ENCODE data around the gene MRTFB. TPM values are rescaled to one million over a fixed set of nuclear protein-coding genes. Genes with fewer than 3 reads are reported as not detected.
"Not testable (repeated sequence)": the region's sequence is repeated elsewhere in the genome, so short reads cannot be mapped to it uniquely, and the experiment has no call there.

Gene MRTFB
- total RNA-seq (2022) (67.3 and 69.5 TPM in 2 replicates), Bru-seq, nascent RNA (percentile 88 among the genes with signal in this experiment), BruChase-seq, experiment 1, labeled RNA remaining after a 6-hour chase (percentile 76 among the genes with signal in this experiment), BruChase-seq, experiment 2, labeled RNA remaining after a 2-hour chase (percentile 80 among the genes with signal in this experiment)
- long read RNA-seq, full-length matches to known transcripts, result 1 of 10 reads
- long read RNA-seq, partial matches to known transcripts, result 2 of 10 reads
- long read RNA-seq, other reads (novel, unspliced or antisense), result 7 of 10 reads

DNA sequence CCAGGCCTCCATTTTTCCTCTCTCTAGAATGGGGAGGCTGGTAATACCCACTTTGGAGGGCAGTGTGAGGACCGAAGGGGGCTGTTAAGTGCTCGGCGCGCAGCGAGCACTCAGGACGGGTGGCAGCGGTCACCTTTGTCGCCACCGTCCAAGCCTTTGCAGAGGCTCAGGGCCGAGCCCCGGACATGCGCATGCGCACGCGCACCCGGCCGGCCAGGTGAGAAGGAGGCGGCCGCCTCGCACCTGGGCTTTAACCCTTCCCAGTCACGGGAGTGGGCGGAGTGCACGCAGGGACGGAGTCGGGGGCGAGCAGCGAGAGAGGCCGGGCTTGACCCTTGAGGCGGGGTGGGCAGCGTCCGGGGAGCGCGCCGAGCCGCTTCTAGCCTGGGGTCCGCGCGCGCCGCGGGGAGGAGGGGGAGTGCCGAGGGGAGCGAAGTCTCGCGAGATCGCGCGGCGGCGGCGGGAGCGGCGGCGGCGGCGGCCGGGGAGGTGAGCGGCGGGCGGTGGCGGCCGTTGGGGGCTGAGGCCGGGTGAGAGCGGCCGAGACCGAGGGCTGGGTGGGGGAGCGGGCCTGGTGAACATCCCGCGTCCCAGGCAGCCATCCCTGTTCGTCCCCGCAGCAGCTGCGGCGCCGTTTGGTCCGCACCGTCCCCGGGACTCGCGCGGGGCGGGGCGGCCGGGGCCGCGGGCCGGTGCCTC is at the start of gene MRTFB:
Gene MRTFB, plus strand, starts transcription at position 443 of the 699 bp plus-strand sequence. CDS start 69,288 bp downstream, outside the sequence.
- Mint-ChIP-seq H3K9me3 (ENCODE audit: low read depth, unreplicated experiment) (no peaks in the 10 kb centered on the region), H3K36me3 (ENCODE audit: insufficient read depth, unreplicated experiment) (peaks cover 30% of the 10 kb centered on the region), H3K4me3 (ENCODE audit: low read depth, unreplicated experiment) (peak within 1 kb of the TSS; percentile 93), H3K27me3 (ENCODE audit: unreplicated experiment) (no peaks in the 10 kb centered on the region), H3K4me1 (ENCODE audit: low read depth, unreplicated experiment) (peaks cover 43% of the 10 kb centered on the region), H3K27ac (ENCODE audit: unreplicated experiment) (peak within 1 kb of the TSS; percentile 94)
- peak; percentile 94 for DNase-seq
- intact Hi-C loops (cut with micrococcal nuclease; ENCODE audit: unreplicated experiment), result loop anchor here (5.0 kb wide), 3 partner anchors 76 to 116 kb away; no protein-coding TSS in a partner anchor
- no TSS peak for BruUV-seq (replicated peaks)
- no peak for TF ChIP-seq CTCF (IDR thresholded peaks at IDR 0.05; ENCODE audit: unreplicated experiment)
- CTCF ChIA-PET, result no interaction called here

GRCh38 chr16:14023526-14023925 is 47.6 kb upstream of the MRTFB start:
- intact Hi-C loops (cut with micrococcal nuclease; ENCODE audit: unreplicated experiment); H3K4me1 Mint-ChIP-seq (ENCODE audit: low read depth, unreplicated experiment); H3K36me3 Mint-ChIP-seq (ENCODE audit: insufficient read depth, unreplicated experiment); BruUV-seq (replicated peaks); DNase-seq; H3K9me3 Mint-ChIP-seq (ENCODE audit: low read depth, unreplicated experiment); H3K27ac Mint-ChIP-seq (ENCODE audit: unreplicated experiment); H3K27me3 Mint-ChIP-seq (ENCODE audit: unreplicated experiment); H3K4me3 Mint-ChIP-seq (ENCODE audit: low read depth, unreplicated experiment): not testable (repeated sequence)
- CTCF ChIA-PET, result interaction anchor here (1.3 kb wide), 1 partner anchor 104 kb away, joined by 4 read pairs; the partner anchor contains the start of gene ERCC4

- BruUV-seq (replicated peaks), result no TSS peak
- H3K4me3 Mint-ChIP-seq (ENCODE audit: low read depth, unreplicated experiment), result no peak overlapping the region
- DNase-seq, result no peak
- intact Hi-C loops (cut with micrococcal nuclease; ENCODE audit: unreplicated experiment), result no loop called here
- no peak for TF ChIP-seq CTCF (IDR thresholded peaks at IDR 0.05; ENCODE audit: unreplicated experiment)
- CTCF ChIA-PET, result interaction anchor here (1.3 kb wide), 1 partner anchor 104 kb away, joined by 4 read pairs; the partner anchor contains the start of gene ERCC4
- H3K4me1 Mint-ChIP-seq (ENCODE audit: low read depth, unreplicated experiment), result no peaks in the 10 kb centered on the region
- H3K27ac Mint-ChIP-seq (ENCODE audit: unreplicated experiment), result no peak overlapping the region
- no peaks in the 10 kb centered on the region for H3K27me3 Mint-ChIP-seq (ENCODE audit: unreplicated experiment)
- H3K9me3 Mint-ChIP-seq (ENCODE audit: low read depth, unreplicated experiment), result no peaks in the 10 kb centered on the region
- H3K36me3 Mint-ChIP-seq (ENCODE audit: insufficient read depth, unreplicated experiment), result no peaks in the 10 kb centered on the region
Observed at GRCh38 chr16:14024283-14024682, 46.8 kb upstream of the MRTFB start.

- Mint-ChIP-seq H3K36me3 (ENCODE audit: insufficient read depth, unreplicated experiment) (no peaks in the 10 kb centered on the region), H3K4me3 (ENCODE audit: low read depth, unreplicated experiment) (no peak overlapping the region), H3K27me3 (ENCODE audit: unreplicated experiment) (no peaks in the 10 kb centered on the region), H3K4me1 (ENCODE audit: low read depth, unreplicated experiment) (no peaks in the 10 kb centered on the region), H3K9me3 (ENCODE audit: low read depth, unreplicated experiment) (no peaks in the 10 kb centered on the region), H3K27ac (ENCODE audit: unreplicated experiment) (no peak overlapping the region)
- TF ChIP-seq CTCF (IDR thresholded peaks at IDR 0.05; ENCODE audit: unreplicated experiment), result no peak
- CTCF ChIA-PET, result no interaction called here
- no TSS peak for BruUV-seq (replicated peaks)
- DNase-seq, result no peak
- intact Hi-C loops (cut with micrococcal nuclease; ENCODE audit: unreplicated experiment), result no loop called here
Observed at GRCh38 chr16:14026572-14027285, 44.4 kb upstream of the MRTFB start.
